GM23338 (cell line): ENCODE measurements around the gene NCAPD3. TPM values are rescaled to one million over a fixed set of nuclear protein-coding genes. Genes with fewer than 3 reads are reported as not detected.

Source experiments
- ATAC-seq: fragments of 200-7000 bp; cut with Tn5 transposase; 3 replicates; pipeline ENCODE4 v1.9.1; 2020
- DNase-seq: peaks from one replicate; pipeline ENCODE4 v3.0.0-alpha.2; 2015; ENCODE audit warnings: low spot score
- H2AFZ ChIP-seq: fragments of 200-600 bp; sonication (generic); 2 replicates; pipeline ENCODE4 v1.8.0; 2016; ENCODE audit warnings: antibody characterized with exemption, mild to moderate bottlenecking, moderate library complexity
- H3F3A ChIP-seq: fragments of 200-600 bp; sonication (generic); replicated peaks from 2 replicates; pipeline ENCODE4 v1.8.0; 2017; ENCODE audit warnings: antibody characterized with exemption, mixed run types, low read depth
- H3K27ac ChIP-seq: fragments of 200-600 bp; sonication (generic); 2 replicates; pipeline ENCODE4 v1.6.1; 2016; ENCODE audit warnings: low read depth
- H3K27me3 ChIP-seq: fragments of 200-600 bp; sonication (generic); 2 replicates; pipeline ENCODE4 v1.8.0; 2016; ENCODE audit warnings: mild to moderate bottlenecking, mixed run types, moderate library complexity; ENCODE audit not compliant: insufficient read depth
- H3K36me3 ChIP-seq: fragments of 200-600 bp; sonication (generic); 2 replicates; pipeline ENCODE4 v1.8.0; 2016; ENCODE audit warnings: mild to moderate bottlenecking; ENCODE audit not compliant: insufficient read depth
- H3K4me1 ChIP-seq: fragments of 200-600 bp; sonication (generic); 2 replicates; pipeline ENCODE4 v1.8.0; 2016; ENCODE audit warnings: mild to moderate bottlenecking, moderate library complexity; ENCODE audit not compliant: insufficient read depth
- H3K4me2 ChIP-seq: fragments of 200-600 bp; sonication (generic); 2 replicates; pipeline ENCODE4 v1.7.1; 2017; ENCODE audit warnings: mixed run types
- H3K4me3 ChIP-seq: fragments of 200-600 bp; sonication (generic); 2 replicates; pipeline ENCODE4 v1.6.1; 2016; ENCODE audit warnings: mixed run types
- H3K79me2 ChIP-seq: fragments of 200-600 bp; sonication (generic); replicated peaks from 2 replicates; pipeline ENCODE4 v1.8.0; 2017; ENCODE audit warnings: mild to moderate bottlenecking; ENCODE audit not compliant: insufficient read depth
- H3K9me2 ChIP-seq: fragments of 200-600 bp; sonication (generic); 2 replicates; pipeline ENCODE4 v1.8.0; 2017; ENCODE audit not compliant: insufficient read depth
- H4K20me1 ChIP-seq: fragments of 200-600 bp; sonication (generic); replicated peaks from 2 replicates; pipeline ENCODE4 v1.8.0; 2017; ENCODE audit warnings: mild to moderate bottlenecking; ENCODE audit not compliant: insufficient read depth
- H3K27ac Mint-ChIP-seq: 2 replicates; pipeline ENCODE4 v1.8.0; 2020; ENCODE audit warnings: inconsistent platforms, mild to moderate bottlenecking, moderate library complexity, mixed read lengths
- H3K27me3 Mint-ChIP-seq: 3 replicates; pipeline ENCODE4 v1.8.0; 2022; ENCODE audit warnings: low read depth, mild to moderate bottlenecking, moderate library complexity, mixed read lengths, inconsistent platforms; ENCODE audit not compliant: insufficient read depth, poor library complexity
- H3K36me3 Mint-ChIP-seq: 3 replicates; pipeline ENCODE4 v1.8.0; 2021; ENCODE audit warnings: low read depth, mild to moderate bottlenecking, inconsistent platforms, moderate library complexity, mixed read lengths
- H3K4me1 Mint-ChIP-seq: 3 replicates; pipeline ENCODE4 v1.8.0; 2020; ENCODE audit warnings: mild to moderate bottlenecking, inconsistent platforms, mixed read lengths
- H3K4me3 Mint-ChIP-seq: 3 replicates; pipeline ENCODE4 v1.8.0; 2021; ENCODE audit warnings: moderate library complexity, mild to moderate bottlenecking, inconsistent platforms, mixed read lengths
- H3K9me3 Mint-ChIP-seq: 3 replicates; pipeline ENCODE4 v1.8.0; 2020; ENCODE audit warnings: moderate library complexity, mild to moderate bottlenecking, inconsistent platforms, mixed read lengths
- CREB1 ChIP-seq: fragments of 250-450 bp; sonication (Bioruptor Pico); IDR thresholded peaks from 2 replicates; pipeline ENCODE4 v1.5.0; 2020; ENCODE audit warnings: low read depth, mild to moderate bottlenecking, moderate library complexity
- CTCF ChIP-seq, 2 experiments: fragments of 200-600 bp in 1 of 2; sonication (generic) in 1 of 2; conservative IDR thresholded peaks; 2 replicates each; pipeline versions ENCODE4 v1.5.1 to v1.6.1; 2016 to 2017; ENCODE audit warnings: antibody characterized with exemption in 2 of 2, low read depth in 2 of 2, mild to moderate bottlenecking in 2 of 2, moderate library complexity in 1 of 2
- ETS1 ChIP-seq: IDR thresholded peaks from 2 replicates; pipeline ENCODE4 v1.6.1; 2016; ENCODE audit warnings: antibody characterized with exemption
- EZH2 ChIP-seq: fragments of 200-600 bp; sonication (generic); IDR thresholded peaks from one replicate; pipeline ENCODE4 v1.8.0; 2017; ENCODE audit warnings: antibody characterized with exemption, mild to moderate bottlenecking, low read depth; ENCODE audit not compliant: unreplicated experiment
- EZH2phosphoT487 ChIP-seq: fragments of 200-600 bp; sonication (generic); IDR thresholded peaks from one replicate; pipeline ENCODE4 v1.8.1; 2018; ENCODE audit warnings: antibody characterized with exemption; ENCODE audit not compliant: unreplicated experiment
- NANOG ChIP-seq: IDR thresholded peaks from 2 replicates; pipeline ENCODE4 v1.6.1; 2016; ENCODE audit warnings: antibody characterized with exemption, borderline replicate concordance
- POLR2AphosphoS5 ChIP-seq: IDR thresholded peaks from 2 replicates; pipeline ENCODE4 v1.6.1; 2016; ENCODE audit warnings: antibody characterized with exemption, low read depth
- STAT1 ChIP-seq: IDR thresholded peaks from one replicate; pipeline ENCODE4 v1.6.1; 2016; ENCODE audit warnings: antibody characterized with exemption; ENCODE audit not compliant: unreplicated experiment
- ZNF114 ChIP-seq: fragments of 250-450 bp; sonication (Bioruptor Pico); IDR thresholded peaks from 2 replicates; pipeline ENCODE4 v1.5.0; 2020; ENCODE audit warnings: mild to moderate bottlenecking, moderate library complexity
- polyA plus RNA-seq: library from polyadenylated mRNA; unstranded; fragments of >200 nt; fragmentation: Nextera tagmentation; extraction: Ambion mirVana; gene quantifications from 2 replicates; pipeline ENCODE4 v1.2.1, GENCODE V29; 2016
- total RNA-seq: library from RNA; depleted of rRNA; stranded (reverse); fragments of >200 nt; shearing (Covaris generic); gene quantifications from 2 replicates; pipeline ENCODE4 v1.2.3, GENCODE V29; 2014
- TF ChIP-seq, protein P1 (sequence below): IDR thresholded peaks from one replicate; pipeline ENCODE4 v1.6.1; 2018; ENCODE audit warnings: antibody characterized with exemption; ENCODE audit not compliant: unreplicated experiment

NCAPD3 gene
- total and polyA plus RNA-seq, 2 experiments from 2014 or later, result 37.1 to 49.8 TPM

- TF ChIP-seq, protein P1, sequence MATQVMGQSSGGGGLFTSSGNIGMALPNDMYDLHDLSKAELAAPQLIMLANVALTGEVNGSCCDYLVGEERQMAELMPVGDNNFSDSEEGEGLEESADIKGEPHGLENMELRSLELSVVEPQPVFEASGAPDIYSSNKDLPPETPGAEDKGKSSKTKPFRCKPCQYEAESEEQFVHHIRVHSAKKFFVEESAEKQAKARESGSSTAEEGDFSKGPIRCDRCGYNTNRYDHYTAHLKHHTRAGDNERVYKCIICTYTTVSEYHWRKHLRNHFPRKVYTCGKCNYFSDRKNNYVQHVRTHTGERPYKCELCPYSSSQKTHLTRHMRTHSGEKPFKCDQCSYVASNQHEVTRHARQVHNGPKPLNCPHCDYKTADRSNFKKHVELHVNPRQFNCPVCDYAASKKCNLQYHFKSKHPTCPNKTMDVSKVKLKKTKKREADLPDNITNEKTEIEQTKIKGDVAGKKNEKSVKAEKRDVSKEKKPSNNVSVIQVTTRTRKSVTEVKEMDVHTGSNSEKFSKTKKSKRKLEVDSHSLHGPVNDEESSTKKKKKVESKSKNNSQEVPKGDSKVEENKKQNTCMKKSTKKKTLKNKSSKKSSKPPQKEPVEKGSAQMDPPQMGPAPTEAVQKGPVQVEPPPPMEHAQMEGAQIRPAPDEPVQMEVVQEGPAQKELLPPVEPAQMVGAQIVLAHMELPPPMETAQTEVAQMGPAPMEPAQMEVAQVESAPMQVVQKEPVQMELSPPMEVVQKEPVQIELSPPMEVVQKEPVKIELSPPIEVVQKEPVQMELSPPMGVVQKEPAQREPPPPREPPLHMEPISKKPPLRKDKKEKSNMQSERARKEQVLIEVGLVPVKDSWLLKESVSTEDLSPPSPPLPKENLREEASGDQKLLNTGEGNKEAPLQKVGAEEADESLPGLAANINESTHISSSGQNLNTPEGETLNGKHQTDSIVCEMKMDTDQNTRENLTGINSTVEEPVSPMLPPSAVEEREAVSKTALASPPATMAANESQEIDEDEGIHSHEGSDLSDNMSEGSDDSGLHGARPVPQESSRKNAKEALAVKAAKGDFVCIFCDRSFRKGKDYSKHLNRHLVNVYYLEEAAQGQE, result no peak
- TF ChIP-seq ETS1, result no peak
- TF ChIP-seq EZH2, result no peak
- no peak for TF ChIP-seq NANOG
- TF ChIP-seq STAT1, result no peak
- no peak for TF ChIP-seq ZNF114
- no peak for TF ChIP-seq POLR2AphosphoS5
- no peak for TF ChIP-seq CTCF (conservative IDR thresholded peaks at IDR 0.05; ENCODE audit: low read depth in 2 of 2)
- TF ChIP-seq CREB1 (CRISPR knock-in tag), result no peak
Observed at GRCh38 chr11:134236834-134237556, 13.2 kb upstream of the NCAPD3 start (continued).

DNA sequence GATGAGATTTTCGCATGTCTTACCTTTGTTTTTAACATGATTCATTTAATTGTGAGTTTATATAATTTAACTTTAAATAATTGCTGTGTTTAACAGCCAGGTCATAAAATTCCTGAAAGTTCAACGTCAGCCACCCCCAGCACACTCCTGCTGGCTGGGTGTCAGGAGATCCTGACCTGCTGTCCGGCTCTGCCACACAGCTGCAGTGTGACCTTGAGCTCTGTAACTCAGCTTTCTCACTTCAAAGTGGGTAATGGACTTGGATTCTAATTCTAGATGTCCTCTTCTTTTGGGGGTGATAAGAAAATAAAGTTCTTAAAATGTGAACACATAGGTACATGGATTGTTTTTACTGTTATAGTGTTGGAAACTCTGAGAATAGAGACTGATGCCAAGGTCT, 11.6 kb upstream of the NCAPD3 start:
- H3K27ac Mint-ChIP-seq, result no peak overlapping the region
- no peak overlapping the region for H3K4me2 ChIP-seq
- no peaks in the 10 kb centered on the region for H3K27me3 ChIP-seq
- H3K27ac ChIP-seq, result no peak overlapping the region
- peaks cover 3% of the 10 kb centered on the region; the same call in 2 of the 3 replicates for H3K36me3 Mint-ChIP-seq
- H3K9me3 Mint-ChIP-seq, result no peaks in the 10 kb centered on the region
- H3K27me3 Mint-ChIP-seq, result peaks cover 4% of the 10 kb centered on the region
- no peaks in the 10 kb centered on the region; the same call in 2 of the 3 replicates for H3K4me1 Mint-ChIP-seq
- no peak overlapping the region for H2AFZ ChIP-seq
- no peak overlapping the region for H3K4me3 ChIP-seq
- H3K9me2 ChIP-seq, result no peaks in the 10 kb centered on the region
- no peak for DNase-seq
- 0 out of 2 replicates have a peak, but pooled peaks cover 6% of the 10 kb centered on the region for H3K79me2 ChIP-seq
- TF ChIP-seq NANOG (no peak), ETS1 (no peak), EZH2phosphoT487 (no peak), CTCF (conservative IDR thresholded peaks at IDR 0.05; ENCODE audit: low read depth in 2 of 2) (no peak), ZNF114 (no peak)
- H3K4me3 Mint-ChIP-seq, result no peak overlapping the region
- ATAC-seq, result no peak
- H3K4me1 ChIP-seq, result no peaks in the 10 kb centered on the region
- H3K36me3 ChIP-seq, result no peaks in the 10 kb centered on the region
- no peaks in the 10 kb centered on the region for H3F3A ChIP-seq
- H4K20me1 ChIP-seq, result 0 out of 2 replicates have a peak, but pooled peaks cover 3% of the 10 kb centered on the region
